Epithelial cell of esophagus (primary cell): ENCODE measurements around the gene ENOX1.
A peak's percentile ranks its signal among the peaks of the same experiment; 100 is the strongest.
"Not testable (repeated sequence)": the region's sequence is repeated elsewhere in the genome, so short reads cannot be mapped to it uniquely, and the experiment has no call there.

Experiments
- DNase-seq: peaks from one replicate; pipeline ENCODE4 v3.0.0; 2010; ENCODE audit warnings: low read depth
- H3K4me3 ChIP-seq: 2 replicates; pipeline ENCODE4 v1.5.1; 2011; ENCODE audit warnings: mild to moderate bottlenecking, low read length, control low read depth
- TF ChIP-seq, protein P1 (sequence below): IDR thresholded peaks from 2 replicates; pipeline ENCODE4 v1.5.1; 2011; ENCODE audit warnings: low read depth, mild to moderate bottlenecking, low read length, control low read depth, inconsistent platforms; ENCODE audit not compliant: insufficient read depth; ENCODE audit errors: missing control alignments

ENOX1 gene

DNA sequence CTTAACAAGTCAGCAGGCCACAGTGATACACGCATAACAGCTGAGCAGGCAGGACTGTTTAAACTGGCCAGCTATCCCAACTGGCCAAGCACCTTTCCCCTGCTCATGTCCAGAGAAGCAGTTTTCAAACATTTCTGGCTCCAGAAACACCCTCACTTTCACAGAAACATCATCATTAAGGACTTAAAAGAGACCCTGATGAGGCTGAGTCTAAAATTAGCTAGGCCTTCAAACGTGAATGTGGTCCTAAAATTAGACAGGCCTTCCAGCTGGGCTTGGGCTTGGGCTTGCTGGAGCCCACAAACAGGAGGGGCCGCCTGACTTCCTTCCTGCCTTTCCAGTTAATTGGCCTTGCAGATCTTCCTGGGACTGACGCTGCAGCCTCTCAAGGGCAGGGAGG is 429.2 kb downstream of the ENOX1 start:
- no peak for DNase-seq
- H3K4me3 ChIP-seq: no peak overlapping the region
- TF ChIP-seq, protein P1, sequence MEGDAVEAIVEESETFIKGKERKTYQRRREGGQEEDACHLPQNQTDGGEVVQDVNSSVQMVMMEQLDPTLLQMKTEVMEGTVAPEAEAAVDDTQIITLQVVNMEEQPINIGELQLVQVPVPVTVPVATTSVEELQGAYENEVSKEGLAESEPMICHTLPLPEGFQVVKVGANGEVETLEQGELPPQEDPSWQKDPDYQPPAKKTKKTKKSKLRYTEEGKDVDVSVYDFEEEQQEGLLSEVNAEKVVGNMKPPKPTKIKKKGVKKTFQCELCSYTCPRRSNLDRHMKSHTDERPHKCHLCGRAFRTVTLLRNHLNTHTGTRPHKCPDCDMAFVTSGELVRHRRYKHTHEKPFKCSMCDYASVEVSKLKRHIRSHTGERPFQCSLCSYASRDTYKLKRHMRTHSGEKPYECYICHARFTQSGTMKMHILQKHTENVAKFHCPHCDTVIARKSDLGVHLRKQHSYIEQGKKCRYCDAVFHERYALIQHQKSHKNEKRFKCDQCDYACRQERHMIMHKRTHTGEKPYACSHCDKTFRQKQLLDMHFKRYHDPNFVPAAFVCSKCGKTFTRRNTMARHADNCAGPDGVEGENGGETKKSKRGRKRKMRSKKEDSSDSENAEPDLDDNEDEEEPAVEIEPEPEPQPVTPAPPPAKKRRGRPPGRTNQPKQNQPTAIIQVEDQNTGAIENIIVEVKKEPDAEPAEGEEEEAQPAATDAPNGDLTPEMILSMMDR: no peak

DNA sequence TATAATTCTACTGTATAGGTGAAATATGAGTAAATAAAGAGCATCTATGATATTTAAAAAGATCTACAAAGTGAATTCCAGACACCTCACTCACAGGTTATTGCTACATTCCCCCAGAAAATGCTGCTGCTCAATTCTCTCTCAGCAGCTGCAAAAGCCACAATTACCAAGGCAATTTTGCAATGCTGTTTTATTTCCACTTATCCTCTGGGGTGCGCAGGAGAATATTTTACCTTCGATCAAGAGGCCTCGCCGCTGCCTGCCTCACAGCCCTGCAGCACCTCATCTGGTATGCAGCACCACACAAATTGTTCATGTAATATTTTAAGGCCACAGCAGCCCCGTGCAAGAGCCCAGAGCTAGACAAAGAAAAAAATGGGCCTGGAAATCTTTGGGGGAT is 430.2 kb downstream of the ENOX1 start:
- DNase-seq: peak; percentile 8
- no peak overlapping the region for H3K4me3 ChIP-seq
- TF ChIP-seq, protein P1: no peak

DNA sequence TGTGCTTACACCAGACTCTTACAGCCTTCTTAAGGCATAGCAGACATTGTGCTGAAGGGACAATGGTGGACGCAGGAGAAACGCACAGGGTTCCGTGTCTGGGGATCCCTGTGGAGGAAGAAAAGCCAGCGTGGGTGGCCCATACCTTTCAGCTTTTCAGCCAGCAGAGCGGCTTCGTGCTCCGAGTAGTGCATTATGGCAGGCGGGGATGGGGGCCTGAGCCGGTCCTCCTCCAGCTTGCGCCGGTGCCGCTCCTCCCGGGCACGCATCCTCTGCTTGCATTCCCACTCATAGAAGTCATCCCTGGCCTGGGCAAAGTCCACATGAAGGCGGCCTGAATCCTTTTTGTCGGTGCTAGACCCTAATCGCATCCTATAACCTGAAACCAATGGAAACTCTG is 431.0 kb downstream of the ENOX1 start:
- TF ChIP-seq, protein P1: no peak
- DNase-seq: no peak
- no peak overlapping the region for H3K4me3 ChIP-seq

DNA sequence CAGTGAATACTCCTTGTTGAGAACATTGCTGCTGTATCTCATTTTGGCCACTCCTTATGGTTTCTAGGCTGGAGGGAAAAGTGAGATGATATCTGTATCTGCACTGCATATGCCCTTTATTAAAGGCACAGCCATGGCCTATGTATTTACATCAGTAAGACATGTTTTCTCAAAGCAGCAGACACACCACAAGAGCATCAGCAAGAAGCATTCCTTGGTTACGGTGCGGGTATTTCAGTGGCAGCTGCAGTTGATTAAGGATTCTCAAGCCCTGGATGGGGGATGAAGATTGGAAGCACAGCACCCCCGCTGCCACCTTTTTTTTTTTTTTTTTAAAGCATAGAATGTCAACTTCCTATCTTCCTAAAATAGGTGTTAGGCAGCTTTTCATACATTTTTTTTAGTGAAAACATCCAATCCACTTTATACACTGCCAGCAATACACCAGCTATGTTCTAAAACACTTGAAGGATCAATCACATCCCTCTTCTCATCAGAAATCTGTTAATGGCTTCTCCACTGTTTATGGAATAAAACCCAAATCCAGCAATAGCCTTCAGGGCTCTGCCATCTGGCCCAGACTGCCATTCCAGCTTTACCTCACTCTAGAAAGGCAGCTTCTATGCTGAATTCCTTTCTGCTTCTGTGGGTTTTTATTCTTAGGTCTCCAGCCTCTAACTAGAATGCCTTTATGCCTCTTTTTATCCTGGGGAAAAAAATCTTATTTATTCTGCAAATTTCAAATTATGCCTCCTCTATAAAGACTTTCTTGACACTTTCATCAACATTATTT is 432.4 kb downstream of the ENOX1 start:
- H3K4me3 ChIP-seq: no peak overlapping the region
- DNase-seq: no peak
- TF ChIP-seq, protein P1: no peak

DNA sequence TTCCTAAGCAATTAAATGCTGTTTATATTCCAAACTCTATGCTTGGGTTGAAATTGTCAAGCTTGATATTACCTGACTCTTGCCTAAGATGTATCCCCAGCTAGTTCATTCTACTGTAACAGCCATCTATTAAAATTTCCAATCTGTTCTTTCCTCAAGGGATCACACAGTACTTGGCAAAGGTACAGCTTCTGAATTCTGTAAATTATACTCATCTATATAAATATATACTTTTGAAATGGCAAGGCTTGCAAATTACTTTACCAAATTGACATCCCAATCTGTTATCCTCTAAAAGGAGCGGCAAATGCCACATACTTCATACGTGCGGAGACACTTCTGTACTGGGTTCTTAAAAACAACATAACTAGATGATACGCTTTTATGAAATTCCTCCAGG is 433.1 kb downstream of the ENOX1 start:
- H3K4me3 ChIP-seq: no peak overlapping the region
- no peak for DNase-seq
- TF ChIP-seq, protein P1: no peak

DNA sequence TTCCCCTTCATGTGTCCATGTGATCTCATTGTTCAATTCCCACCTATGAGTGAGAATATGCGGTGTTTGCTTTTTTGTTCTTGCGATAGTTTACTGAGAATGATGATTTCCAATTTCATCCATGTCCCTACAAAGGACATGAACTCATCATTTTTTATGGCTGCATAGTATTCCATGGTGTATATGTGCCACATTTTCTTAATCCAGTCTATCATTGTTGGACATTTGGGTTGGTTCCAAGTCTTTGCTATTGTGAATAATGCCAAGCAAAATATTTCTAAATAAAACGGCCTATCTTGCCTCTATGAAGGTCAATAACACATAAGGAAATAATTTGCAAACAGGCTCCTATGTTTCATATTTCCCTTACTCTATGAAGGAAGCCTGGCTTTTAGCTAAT is 435.2 kb downstream of the ENOX1 start:
- H3K4me3 ChIP-seq, DNase-seq: not testable (repeated sequence)

DNA sequence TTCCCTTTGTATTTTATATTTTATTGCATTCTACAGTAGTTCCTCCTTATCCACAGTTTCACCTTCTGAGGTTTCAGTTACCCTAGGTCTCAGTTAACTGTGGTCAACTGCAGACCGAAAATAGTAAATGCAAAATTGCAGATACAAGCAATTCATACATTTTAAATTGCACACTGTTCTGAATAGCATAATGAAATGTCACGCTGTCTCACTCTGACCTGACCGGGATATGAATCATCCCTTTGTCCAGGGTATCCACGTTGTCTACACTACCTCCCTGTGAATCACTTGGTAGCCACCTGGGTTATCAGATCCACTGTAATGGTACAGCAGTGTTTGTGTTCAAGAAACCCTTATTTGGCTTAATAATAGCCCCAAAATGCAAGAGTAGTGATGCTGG is 438.4 kb downstream of the ENOX1 start:
- peak; percentile 86 for DNase-seq
- no peak overlapping the region for H3K4me3 ChIP-seq
- TF ChIP-seq, protein P1: no peak
